IMR-90 (cell line): Measurements from ENCODE around the gene KCNQ1.

ENCODE experiments used
- BHLHE40 ChIP-seq: fragments of 150-350 bp; IDR thresholded peaks from 2 replicates; pipeline ENCODE4 v1.6.1; 2016; ENCODE audit warnings: mild to moderate bottlenecking, low read depth, low read length
- RAD21 ChIP-seq: IDR thresholded peaks from 2 replicates; pipeline ENCODE4 v1.6.1; 2012; ENCODE audit warnings: low read length, improper control_type of control experiment
- SMC3 ChIP-seq: fragments of 150-350 bp; IDR thresholded peaks from 2 replicates; pipeline ENCODE4 v1.6.1; 2016; ENCODE audit warnings: low read depth, mild to moderate bottlenecking, antibody characterized with exemption, low read length, moderate library complexity
- TF ChIP-seq, protein P1 (sequence below): conservative IDR thresholded peaks from 2 replicates; pipeline ENCODE4 v1.5.1; 2012; ENCODE audit warnings: mild to moderate bottlenecking, low read depth, low read length, improper control_type of control experiment

DNA sequence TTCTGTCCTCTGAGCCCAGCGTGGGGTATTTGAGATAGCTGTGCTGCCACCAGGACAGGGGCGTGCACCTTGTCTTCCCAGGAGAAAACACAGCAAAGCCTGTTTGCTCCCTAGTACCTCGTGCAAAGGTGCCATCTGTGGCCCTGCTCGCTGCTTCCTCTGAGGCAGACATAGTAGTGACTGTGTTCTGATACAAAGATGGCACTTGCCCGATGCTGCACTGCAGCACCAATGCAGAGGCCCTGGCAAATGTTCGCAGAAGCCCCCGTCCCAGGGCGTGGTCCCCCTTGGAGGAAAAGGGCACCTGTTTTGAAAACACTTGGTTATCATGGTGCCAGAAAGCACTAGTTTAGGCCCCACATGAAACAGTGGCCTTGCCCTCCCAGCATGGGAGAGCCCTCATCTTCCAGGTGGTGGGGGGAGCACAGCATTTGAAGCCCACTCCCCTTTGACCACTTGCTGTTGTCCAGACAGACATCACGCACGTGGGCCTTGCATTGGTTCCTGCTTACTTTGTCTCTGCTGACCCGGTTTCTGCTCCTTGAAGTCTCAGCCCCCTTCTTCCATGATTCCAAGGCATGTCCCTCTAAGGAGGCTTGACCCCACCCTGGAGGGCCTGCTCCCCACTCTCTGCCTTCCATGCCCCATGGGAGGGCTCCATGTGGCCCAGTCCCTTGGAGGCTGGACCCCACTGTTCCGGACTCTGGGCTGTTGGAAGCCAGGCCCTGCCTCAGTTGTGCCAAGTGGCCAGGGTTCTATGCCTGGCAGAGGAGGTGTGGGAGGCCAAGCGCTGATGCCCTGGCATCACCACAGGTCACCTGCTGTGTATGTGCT lies 145.5 kb downstream of the KCNQ1 start:
- TF ChIP-seq, protein P1, sequence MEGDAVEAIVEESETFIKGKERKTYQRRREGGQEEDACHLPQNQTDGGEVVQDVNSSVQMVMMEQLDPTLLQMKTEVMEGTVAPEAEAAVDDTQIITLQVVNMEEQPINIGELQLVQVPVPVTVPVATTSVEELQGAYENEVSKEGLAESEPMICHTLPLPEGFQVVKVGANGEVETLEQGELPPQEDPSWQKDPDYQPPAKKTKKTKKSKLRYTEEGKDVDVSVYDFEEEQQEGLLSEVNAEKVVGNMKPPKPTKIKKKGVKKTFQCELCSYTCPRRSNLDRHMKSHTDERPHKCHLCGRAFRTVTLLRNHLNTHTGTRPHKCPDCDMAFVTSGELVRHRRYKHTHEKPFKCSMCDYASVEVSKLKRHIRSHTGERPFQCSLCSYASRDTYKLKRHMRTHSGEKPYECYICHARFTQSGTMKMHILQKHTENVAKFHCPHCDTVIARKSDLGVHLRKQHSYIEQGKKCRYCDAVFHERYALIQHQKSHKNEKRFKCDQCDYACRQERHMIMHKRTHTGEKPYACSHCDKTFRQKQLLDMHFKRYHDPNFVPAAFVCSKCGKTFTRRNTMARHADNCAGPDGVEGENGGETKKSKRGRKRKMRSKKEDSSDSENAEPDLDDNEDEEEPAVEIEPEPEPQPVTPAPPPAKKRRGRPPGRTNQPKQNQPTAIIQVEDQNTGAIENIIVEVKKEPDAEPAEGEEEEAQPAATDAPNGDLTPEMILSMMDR = no peak
- TF ChIP-seq SMC3 = no peak
- no peak for TF ChIP-seq RAD21
- TF ChIP-seq BHLHE40 = no peak
